Femur (tissue), 1 donor: ENCODE results near the gene NDRG4.

Experiments
- DNase-seq: peaks from one replicate; pipeline ENCODE4 v3.0.0-alpha.2; 2017

NDRG4 gene

GRCh38 chr16:58548378-58548777 lies 48.4 kb downstream of the NDRG4 start:
- DNase-seq, result no peak

DNA sequence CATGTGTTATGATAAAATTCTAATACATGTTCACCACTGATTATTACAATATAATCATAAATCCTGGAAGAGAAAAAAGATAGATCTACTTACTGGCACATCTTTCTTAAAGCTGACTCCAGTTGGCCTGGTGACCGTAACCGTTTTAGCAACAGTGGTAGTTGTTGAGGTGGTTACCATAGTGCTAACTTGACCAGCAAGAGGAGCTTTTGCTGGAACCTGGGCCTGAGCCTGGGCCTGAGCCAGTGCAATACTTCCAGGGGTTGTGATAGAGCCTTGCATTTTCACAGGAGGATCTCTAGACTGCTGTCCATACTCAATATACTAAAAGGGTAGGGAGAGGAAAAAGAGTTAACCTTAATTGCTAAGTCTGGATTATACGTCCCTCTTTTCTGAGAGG lies 51.6 kb downstream of the NDRG4 start:
- DNase-seq, result peak; percentile 47

DNA sequence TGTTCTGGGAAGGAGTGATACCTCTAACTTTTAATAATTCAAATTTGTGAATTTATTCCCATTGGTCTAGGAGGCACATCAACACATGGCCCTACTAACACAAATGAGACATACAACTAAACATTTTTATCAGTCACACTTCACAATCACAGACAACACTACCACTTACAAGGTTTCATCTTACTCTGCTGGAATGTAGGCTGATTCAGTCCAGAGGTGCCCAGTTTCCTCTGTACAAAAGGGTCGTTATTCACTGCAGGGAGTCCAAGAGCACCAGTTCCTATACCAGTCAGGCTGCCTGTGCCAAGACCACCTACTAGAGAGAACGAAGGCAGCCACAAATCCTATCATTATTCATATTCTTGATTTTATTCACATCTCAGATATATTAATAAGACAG lies 56.7 kb downstream of the NDRG4 start:
- DNase-seq, result no peak
